ENCODE results near the gene OPHN1.
"Not testable (repeated sequence)": the region's sequence is repeated elsewhere in the genome, so short reads cannot be mapped to it uniquely, and the experiment has no call there.

Gene OPHN1

DNA sequence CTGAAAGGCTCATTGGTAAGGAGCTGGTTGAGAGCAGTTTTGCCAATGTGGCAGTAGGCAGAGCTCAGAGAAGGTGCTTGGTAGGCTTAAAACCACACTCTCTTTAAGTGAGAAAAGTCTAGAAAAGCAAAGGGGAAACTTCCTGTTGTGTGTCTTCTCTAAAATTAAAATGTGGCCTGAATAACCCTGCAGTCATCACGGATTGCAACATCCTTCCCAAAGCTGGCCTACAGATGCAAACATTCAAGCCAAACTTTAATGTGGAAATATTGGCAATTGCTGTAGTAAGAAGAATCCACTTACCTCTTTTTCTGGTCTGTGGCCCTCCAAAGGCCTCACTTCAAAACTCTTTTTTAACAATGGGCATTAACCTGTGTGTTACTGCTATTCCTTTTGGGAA, 348.5 kb downstream of the OPHN1 start:
- FAIRE-seq (no peak), DNase-seq (ENCODE audit: insufficient read length, low spot score) (no peak)

DNA sequence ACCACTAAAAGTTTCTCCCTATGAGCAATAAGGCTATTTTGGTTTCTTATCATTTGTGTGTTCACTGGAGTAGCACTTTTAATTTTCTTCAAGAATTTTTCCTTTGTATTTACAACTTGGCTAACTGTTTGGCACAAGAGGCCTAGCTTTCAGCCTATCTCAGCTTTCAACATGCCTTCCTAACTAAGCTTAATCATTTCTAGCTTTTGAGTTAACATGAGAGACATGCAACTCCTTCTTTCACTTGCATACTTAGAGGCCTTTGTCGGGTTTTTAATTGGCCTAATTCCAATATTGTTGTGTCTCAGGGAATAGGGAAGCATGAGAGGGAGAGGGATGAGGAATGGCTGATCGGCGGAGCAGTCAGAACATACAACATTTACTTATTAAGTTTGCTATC, 349.8 kb downstream of the OPHN1 start:
- FAIRE-seq = no peak
- no peak for DNase-seq (ENCODE audit: insufficient read length, low spot score)

DNA sequence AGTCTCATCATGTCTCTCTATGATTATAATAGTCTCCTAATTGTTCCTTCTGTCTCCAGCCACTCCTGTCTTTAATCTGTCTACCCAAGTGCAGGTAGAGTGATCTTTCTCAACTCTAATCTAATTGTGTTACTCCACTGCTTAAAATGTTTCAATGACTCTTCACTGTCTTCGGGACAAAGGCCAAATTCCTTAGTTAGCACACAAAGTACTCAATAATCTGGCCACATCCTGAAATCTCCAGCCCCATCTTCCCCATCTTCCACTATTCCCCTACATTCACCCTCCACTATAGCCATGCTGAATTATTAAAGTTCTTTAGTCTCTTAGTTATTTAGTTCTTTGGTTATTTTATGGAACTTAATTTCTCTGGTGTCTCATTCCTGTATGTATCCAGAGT, 353.3 kb downstream of the OPHN1 start:
- FAIRE-seq (no peak), DNase-seq (ENCODE audit: insufficient read length, low spot score) (no peak)

DNA sequence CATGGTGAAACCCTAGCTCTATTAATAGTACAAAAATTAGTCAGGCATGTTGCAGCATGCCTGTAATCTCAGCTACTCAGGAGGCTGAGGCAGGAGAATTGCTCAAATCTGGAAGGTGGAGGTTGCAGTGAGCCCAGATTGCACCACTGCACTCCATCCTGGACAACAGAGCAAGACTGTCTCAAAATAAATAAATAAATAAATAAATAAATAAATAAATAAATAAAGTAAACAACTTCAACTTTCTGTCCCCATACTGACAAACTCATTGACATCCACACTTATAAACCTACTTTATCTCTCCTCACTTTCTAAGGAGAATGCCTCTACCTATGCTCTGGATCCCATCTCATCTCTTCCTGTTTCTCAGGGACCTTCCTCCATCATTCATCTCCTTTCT, 354.5 kb downstream of the OPHN1 start:
- not testable (repeated sequence) for FAIRE-seq

DNA sequence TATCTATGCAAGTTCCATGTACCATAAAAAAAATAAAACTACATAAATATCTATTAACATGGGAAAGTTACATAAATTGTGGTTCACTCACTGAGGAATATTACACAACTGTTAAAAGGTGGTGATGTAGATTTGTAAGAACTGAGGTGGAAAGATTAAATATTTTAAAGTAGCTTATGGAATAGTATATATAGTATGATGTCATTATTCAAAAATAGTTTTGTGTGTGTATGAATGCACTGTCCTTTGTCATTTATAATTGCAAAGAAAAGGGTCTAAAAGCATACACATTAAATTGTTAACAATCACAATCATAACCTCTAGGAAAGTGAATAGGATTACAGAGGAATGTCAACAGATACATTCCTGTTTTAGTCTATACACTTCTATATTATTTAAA, 355.9 kb downstream of the OPHN1 start:
- DNase-seq (ENCODE audit: insufficient read length, low spot score) (no peak), FAIRE-seq (no peak)

More for the DNA sequence above, 354.5 kb downstream of the OPHN1 start:
- not testable (repeated sequence) for DNase-seq (ENCODE audit: insufficient read length, low spot score)

DNA sequence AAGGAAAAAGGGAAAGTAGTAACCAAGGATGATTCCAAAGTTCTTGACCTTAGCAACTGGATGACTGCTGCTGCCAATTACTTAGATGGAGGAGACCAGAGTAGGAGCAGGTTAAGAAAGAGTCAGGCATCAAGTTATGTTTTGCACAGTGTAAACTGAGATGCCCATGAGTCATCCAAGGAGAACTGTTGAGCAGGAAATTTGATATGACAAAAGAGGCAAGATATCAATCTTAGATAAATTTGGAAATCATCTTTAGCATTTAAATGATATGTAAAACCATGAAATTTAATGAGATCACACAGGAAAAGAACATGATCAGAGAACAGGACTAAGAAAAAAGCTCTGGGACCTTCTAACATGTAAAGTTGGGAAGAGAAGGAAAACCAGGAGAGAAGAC, 361.3 kb downstream of the OPHN1 start:
- no peak for FAIRE-seq
- DNase-seq (ENCODE audit: insufficient read length, low spot score) = peak; percentile 1

DNA sequence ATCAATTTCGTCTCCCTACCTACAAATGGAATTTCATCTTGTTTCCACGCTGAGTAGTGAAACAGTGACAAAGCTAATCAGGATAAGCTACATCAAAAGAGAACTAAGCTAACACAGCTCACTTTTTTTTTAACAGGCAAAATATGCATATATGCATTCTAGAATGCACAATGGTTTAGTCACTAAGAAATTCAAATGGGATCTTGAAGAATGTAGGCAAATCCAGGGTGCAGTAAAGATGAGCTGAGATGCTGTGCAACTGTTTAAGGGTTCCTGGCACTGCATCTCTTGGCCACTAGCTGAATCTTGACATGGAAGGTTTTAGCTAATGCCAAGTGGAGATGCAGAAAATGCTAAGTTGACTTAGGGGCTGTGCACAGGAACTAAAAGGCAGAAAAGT, 363.2 kb downstream of the OPHN1 start:
- not testable (repeated sequence) for DNase-seq (ENCODE audit: insufficient read length, low spot score)
- FAIRE-seq = peak; percentile 38

DNA sequence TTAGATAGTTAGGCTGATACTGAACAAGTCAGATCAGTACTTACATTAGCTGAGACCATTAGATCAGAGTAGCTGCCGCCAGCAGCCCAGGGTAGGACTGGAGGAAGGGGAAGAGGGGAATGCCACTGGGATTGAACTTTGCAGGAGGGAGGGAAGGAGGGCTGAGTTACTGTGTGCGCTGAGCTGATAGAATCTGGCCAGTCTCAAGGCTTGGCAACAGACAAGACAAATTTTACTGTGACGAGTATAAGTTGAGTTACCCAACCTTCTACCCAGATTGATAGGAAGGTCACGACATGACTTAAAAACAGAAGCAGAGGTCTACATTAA, 372.1 kb downstream of the OPHN1 start:
- FAIRE-seq = no peak

DNA sequence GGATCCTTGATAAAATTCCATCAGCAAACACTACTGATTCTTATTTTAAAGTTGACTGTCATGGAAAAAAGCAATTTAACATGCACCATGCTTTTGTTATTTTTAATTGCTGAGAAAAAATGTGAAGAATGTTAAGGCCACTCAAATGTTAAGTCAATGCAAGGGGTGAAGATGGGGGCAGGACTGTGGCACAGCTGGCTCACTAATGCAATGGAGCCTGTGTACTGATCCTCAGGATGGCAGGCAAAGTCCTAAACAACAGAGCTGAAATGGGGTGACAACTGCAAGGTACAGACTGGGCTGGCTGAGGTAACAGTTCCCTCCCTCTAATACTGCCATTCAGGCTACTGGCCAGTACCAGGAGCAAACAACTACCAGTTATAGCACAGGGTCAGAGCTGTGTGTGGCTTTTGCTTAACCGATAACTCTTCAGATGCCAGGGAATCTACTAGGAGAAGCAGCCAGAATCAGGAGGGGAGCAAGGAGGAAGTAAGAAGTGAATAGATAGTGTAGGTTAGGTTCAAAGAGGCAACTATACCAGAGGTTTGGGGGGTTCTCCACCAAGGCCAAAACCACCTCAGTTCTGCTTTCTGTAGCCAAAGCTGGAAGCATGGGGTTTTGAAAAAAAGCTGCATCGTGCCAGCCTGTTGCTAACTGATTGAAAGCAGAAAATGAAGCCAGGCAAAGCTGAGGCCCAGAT, 372.6 kb downstream of the OPHN1 start:
- no peak for DNase-seq (ENCODE audit: insufficient read length, low spot score)
- no peak for FAIRE-seq

More for the DNA sequence above, 372.1 kb downstream of the OPHN1 start:
- DNase-seq (ENCODE audit: insufficient read length, low spot score) = no peak

DNA sequence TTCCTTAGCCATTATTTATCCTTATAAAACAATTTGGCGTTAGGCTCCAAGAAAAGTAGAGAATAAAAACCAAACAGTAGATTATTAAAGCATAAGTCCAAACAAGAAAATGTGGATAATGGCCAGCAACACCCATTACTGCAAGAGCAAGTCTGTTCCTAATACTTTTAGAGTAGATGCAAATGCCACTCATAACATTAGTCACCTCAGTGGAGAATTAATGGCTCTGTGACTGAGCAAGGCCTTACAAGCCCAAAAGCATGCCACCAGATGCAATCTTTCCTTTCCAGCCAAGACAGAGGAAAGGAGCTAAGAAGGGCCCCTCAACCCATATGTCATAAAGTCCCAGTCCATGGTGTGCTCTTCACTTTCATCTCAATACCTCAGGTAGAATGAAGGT, 373.8 kb downstream of the OPHN1 start:
- DNase-seq (ENCODE audit: insufficient read length, low spot score) (no peak), FAIRE-seq (no peak)

DNA sequence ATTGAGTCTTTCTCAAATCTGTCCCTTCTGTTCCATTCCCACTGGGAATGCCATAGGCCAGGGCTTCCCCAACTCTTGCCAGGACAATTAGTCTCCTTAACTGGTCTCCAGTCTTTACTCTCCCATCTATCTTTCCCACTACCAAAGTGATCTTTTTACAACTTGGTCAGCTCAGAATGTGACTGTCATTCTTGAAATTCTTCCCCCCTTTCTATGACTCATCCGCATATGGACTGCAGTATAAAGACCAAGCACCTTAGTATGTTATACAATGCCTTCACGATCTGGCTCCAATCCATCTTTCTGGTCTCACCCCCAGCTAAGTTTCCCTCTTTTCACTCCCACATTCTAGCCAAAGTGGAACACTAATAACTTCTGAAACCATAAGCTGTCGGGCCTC, 383.8 kb downstream of the OPHN1 start:
- FAIRE-seq (no peak), DNase-seq (ENCODE audit: insufficient read length, low spot score) (no peak)

DNA sequence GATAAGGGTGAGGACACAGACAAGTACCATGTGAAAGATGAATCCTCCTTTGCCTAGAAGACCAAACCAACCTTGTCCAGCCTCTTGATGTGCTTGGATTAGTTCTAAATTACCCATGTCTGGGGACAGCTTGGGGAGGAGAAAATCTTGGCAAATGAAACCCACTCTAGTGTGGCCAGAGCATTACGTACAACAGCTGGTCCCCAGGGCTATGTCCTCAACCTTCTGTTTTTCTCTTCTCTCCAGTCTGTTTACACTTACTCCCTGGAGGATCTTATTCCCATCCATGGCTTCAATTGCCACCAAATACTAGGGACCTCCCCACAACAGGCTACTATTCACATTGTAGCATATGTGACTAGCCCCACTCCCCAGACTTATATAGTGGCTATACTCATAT, 384.5 kb downstream of the OPHN1 start:
- no peak for FAIRE-seq
- no peak for DNase-seq (ENCODE audit: insufficient read length, low spot score)

DNA sequence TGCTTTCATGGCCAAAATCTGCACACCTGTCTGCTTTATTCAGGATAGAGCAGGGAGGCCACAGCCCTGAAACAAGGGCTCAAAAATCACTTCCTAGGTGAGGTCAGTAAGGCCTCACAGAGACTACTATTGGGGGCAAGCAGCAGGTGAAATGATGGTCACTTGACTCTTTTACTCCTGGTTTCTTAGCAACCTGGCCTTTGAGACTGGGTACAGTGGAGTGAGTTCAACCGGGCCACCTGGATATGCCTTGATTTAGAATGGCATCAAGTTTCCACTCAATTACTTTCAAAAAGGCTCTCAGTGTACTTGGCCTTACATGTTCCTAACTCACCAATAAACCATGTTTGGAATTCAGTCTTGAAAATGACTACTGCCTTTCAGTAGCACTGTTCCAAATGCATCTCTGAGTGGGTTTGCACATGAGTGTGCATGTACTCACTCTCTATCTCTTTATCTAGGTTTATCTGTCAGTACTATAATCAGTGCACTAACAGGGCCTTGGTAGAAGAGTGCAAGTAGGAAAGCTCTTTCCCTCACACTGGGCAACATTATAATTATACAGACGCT, 388.2 kb downstream of the OPHN1 start:
- FAIRE-seq (no peak), DNase-seq (ENCODE audit: insufficient read length, low spot score) (no peak)

DNA sequence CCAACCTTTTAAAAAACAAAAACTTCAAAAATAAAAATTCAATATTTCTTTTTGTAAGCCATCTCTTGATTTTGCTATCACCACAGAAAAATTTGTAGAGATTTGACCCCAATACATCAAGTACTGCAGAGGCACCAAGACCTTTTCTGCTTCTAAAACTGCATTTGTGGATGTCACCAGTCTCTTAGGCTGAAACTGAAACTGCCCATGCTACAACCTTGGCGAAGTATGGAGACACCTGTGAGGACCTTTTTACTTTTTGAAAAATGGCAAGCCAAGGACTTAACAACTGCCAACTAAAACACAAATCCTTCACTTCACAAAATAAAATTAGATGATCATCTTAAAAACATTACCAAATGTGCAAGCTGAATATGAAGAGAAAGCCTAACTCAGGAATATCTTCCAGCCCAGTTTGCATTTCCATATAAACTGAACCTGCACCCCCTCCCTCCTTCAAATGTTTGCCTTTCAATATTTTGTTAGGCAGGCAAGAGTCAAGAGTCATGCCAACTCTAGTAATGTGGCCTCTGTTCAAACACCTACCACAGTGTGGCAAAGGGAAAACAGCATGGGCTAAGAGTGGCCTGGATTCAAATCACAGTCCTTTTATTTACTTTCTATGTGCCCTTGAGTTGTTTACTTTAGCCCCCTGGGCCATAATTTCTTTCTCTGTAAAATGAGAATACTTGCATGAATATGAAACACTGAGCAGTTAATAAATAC, 389.4 kb downstream of the OPHN1 start:
- DNase-seq (ENCODE audit: insufficient read length, low spot score) = no peak
- no peak for FAIRE-seq

DNA sequence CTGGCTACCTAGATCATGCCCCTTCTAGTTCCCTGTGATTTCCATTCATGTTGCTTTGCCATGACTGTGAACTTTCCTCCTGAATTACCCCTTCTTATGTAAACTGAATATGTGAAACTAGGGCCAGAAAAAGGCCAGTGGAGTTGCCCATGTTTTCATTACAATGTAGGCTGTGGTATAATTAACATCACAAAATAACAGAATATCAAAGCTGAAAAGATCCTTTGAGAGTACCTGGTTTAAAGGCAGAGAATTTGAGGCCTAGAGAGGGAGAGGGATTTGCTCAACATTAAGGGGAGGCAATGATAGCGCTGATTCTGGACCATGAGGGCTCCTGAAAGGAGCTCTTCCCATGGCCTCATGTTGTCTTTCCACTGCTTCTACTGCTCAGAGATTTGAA, 392.2 kb downstream of the OPHN1 start:
- DNase-seq (ENCODE audit: insufficient read length, low spot score) (no peak), FAIRE-seq (no peak)

DNA sequence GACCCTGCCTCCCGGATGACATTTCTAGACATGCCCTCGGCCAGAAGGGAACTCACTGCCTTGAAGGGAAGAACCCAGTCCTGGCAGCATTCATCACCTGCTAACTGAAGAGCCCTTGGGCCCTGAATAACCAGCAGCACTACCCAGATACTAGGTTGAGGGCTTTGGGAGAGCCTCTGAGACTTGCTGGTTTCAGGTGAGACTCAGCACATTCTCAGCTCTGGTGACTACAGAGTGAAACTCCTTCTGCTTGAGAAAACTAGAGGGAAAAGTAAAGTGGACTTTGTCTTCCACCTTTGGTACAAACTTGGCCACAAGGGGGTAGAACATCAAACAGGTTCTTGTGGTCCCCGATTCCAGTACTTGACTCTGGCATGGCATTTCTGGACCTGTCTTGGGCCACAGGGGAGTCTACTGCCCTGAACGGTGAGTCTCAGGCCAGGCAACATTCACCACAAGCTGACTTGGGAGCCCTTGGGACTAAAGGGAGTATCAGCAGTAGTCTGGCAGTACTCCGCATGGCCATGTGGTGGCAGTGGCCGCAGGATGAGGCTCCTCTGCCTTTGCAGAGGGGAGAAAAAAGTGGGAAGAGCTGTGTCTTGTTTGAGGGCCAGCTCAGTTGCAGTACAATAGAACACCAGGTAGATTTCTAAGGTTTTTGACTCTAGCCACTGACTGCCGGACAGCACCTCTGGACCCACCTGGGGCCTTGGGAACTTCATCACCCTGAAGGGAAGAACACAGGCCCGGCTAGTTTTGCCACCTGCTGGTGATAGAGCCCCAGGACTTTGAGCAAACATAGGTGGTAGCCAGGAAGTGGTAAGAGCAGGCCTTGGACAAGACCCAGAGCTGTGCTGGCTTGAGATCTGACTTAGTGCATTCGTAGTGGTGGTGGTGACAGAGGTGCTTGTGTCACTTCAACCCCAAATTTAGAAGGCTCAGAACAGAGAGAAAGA, 414.8 kb downstream of the OPHN1 start:
- FAIRE-seq (no peak), DNase-seq (ENCODE audit: insufficient read length, low spot score) (peak; percentile 1)

DNA sequence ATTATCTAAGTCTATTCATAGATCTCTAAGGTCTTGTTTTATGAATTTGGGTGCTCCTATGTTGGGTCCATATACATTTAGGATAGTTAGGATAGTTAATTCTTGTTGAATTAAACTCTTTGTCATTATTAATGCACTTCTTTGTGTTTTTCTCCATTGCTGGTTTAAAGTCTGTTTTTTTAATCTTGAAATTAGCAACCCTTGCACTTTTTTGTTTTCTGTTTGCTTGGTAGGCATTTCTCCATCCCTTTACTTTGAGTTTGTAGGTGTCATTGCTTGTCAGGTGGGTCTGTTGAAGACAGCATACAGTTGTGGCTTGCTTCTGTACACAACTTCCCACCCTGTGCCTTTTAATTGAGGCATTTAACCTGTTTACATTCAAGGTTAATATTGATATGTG, 434.8 kb downstream of the OPHN1 start:
- FAIRE-seq = no peak

More for the DNA sequence above, 434.8 kb downstream of the OPHN1 start:
- DNase-seq (ENCODE audit: insufficient read length, low spot score) = no peak
